GM21528 (cell line): ENCODE measurements around the gene ESPL1.

ENCODE experiments used
- ATAC-seq: cut with Tn5 transposase; IDR thresholded peaks from one replicate; pipeline ENCODE4 v1.9.1; 2021; ENCODE audit warnings: mild to moderate bottlenecking, moderate library complexity; ENCODE audit not compliant: unreplicated experiment, low FRiP score

The ESPL1 gene

DNA sequence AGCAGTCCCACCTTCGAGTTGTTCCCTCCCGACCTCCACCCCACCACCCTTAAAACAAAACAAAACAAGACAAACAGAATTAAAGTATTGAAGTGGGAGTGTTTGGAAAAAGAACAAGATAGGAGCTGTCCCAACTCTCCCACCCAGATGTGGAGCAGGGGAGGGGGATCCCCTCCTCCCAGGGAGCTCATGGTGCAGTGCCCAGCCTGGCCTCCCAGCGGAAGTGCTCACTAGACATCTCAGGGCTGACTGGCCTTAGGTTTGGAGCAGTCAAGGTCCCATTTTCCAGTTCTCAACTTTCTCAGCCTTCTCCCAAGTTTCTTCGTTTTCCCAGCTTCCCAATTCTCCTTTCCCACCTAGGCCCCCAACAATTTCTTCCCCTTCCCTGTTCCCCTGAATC is 65.2 kb downstream of the ESPL1 start:
- ATAC-seq, result no peak

- ATAC-seq, result no peak
These were observed 65.7 kb downstream of the ESPL1 start for GRCh38 chr12:53333845-53334244.

DNA sequence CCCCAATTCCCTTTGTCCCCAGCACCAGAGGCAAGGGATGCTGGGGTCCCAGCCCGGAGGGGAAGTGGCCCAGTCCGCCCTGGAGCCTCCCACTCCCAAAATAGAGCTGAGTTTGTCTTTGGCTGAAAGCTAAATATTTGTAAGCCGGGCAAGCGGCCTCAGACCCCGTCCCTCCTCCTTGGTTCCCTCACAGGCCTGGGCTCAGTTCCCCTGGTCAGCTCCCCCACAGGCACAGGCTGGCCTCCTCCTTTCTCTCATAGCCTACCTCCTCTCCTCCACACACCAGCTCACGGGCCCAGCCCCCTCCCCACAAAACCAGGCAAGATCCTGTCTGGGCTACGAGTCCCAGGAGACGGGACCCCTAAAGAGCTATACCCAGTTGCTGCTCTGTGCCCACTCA is 66.7 kb downstream of the ESPL1 start:
- no peak for ATAC-seq

GRCh38 chr12:53336181-53336681 is 68.1 kb downstream of the ESPL1 start, which contains the start of gene SP7:
Gene SP7, minus strand, starts transcription at chr12:53336354. Its CDS starts 708 bp downstream, at chr12:53335646.
- ATAC-seq, result no peak

GRCh38 chr12:53338017-53338416 is 69.9 kb downstream of the ESPL1 start:
- no peak for ATAC-seq

- no peak for ATAC-seq
These were observed 70.8 kb downstream of the ESPL1 start for GRCh38 chr12:53338916-53339315.

GRCh38 chr12:53340398-53340797 is 72.3 kb downstream of the ESPL1 start:
- ATAC-seq, result no peak
